K562 (cell line): ENCODE data around the gene USP20. TPM values are rescaled to one million over a fixed set of nuclear protein-coding genes. Genes with fewer than 3 reads are reported as not detected.

Experiments used
- ATAC-seq: fragments of 200-7000 bp; cut with Tn5 transposase; 3 replicates; pipeline ENCODE4 v1.9.1; 2020; ENCODE audit warnings: moderate library complexity
- BruUV-seq: library from RNA; stranded (reverse); fragments of 400-500 nt; replicated peaks from 2 replicates; lab custom pipeline; 2021; lab: Mats Ljungman, UMichigan
- CTCF ChIA-PET: fragments of 300-600 bp; formaldehyde crosslinking; extraction: SDS; loops from one replicate; lab custom pipeline; 2021; ENCODE audit warnings: low intra/inter-chr PET ratio; lab: Yijun Ruan, JAX
- POLR2A ChIA-PET: fragments of 300-600, 350-650 bp; sonication (Branson Sonifier 250); formaldehyde crosslinking; extraction: SDS; loops from one replicate; lab custom pipeline; 2021; ENCODE audit warnings: antibody characterized with exemption, inconsistent platforms; lab: Yijun Ruan, JAX
- DNase-seq, 4 experiments: peaks; one replicate each; pipeline versions ENCODE4 v3.0.0 to v3.0.0-alpha.2; 2011 to 2018; ENCODE audit warnings: low spot score in 3 of 4, mixed read lengths in 3 of 4; ENCODE audit errors: extremely low read depth in 1 of 4
- FAIRE-seq: peaks from 2 replicates; lab custom pipeline; 2011; peaks lifted over from hg19 to GRCh38; lab: Jason Lieb, UNC
- H2AFZ ChIP-seq: 2 replicates; pipeline ENCODE4 v1.6.0; 2011; ENCODE audit warnings: low read depth, low read length, control low read depth, inconsistent platforms
- H3K27ac ChIP-seq: fragments of 200-600 bp; 3 replicates; pipeline ENCODE4 v1.8.0; 2011; ENCODE audit warnings: low read depth, mild to moderate bottlenecking, control low read depth, inconsistent platforms, low read length, moderate library complexity, mixed read lengths; ENCODE audit errors: extremely low read depth
- H3K27me3 ChIP-seq, 2 experiments: fragments of 300-600 bp in 1 of 2; 2 replicates in 1 of 2; 3 replicates in 1 of 2; pipeline versions ENCODE4 v1.6.0 to v1.8.0; 2011; ENCODE audit warnings: inconsistent platforms in 2 of 2, low read length in 2 of 2, mild to moderate bottlenecking in 1 of 2, mixed read lengths in 1 of 2, moderate library complexity in 1 of 2; ENCODE audit not compliant: control insufficient read depth in 2 of 2, insufficient read depth in 2 of 2
- H3K36me3 ChIP-seq: fragments of 300-600 bp; 3 replicates; pipeline ENCODE4 v1.8.0; 2011; ENCODE audit warnings: mild to moderate bottlenecking, low read length, inconsistent platforms; ENCODE audit not compliant: control insufficient read depth, insufficient read depth
- H3K4me1 ChIP-seq, 2 experiments: fragments of 200-600 bp in 1 of 2; replicated peaks in 1 of 2; 2 replicates in 1 of 2; 3 replicates in 1 of 2; pipeline versions ENCODE4 v1.5.1 to v1.8.0; 2011; ENCODE audit warnings: inconsistent platforms in 2 of 2, low read length in 2 of 2, mild to moderate bottlenecking in 1 of 2, mixed read lengths in 1 of 2, moderate library complexity in 1 of 2; ENCODE audit not compliant: control insufficient read depth in 2 of 2, insufficient read depth in 2 of 2
- H3K4me2 ChIP-seq: 2 replicates; pipeline ENCODE4 v1.6.1; 2011; ENCODE audit warnings: low read length, control low read depth, inconsistent platforms, mixed read lengths; ENCODE audit not compliant: insufficient read depth
- H3K4me3 ChIP-seq: fragments of 200-600 bp; sonication (generic), shearing (Covaris generic); 2 replicates; pipeline ENCODE4 v1.5.1; 2016; ENCODE audit warnings: control low read depth, inconsistent platforms
- H3K79me2 ChIP-seq: fragments of 200-600 bp; 3 replicates; pipeline ENCODE4 v1.8.0; 2011; ENCODE audit warnings: low read length, inconsistent platforms; ENCODE audit not compliant: control insufficient read depth, insufficient read depth
- H3K9ac ChIP-seq, 2 experiments: 2 replicates each; pipeline versions ENCODE4 v1.6.0 to v1.6.1; 2011; ENCODE audit warnings: low read depth in 2 of 2, low read length in 2 of 2, control low read depth in 1 of 2, inconsistent platforms in 1 of 2, mild to moderate bottlenecking in 1 of 2, mixed read lengths in 1 of 2; ENCODE audit not compliant: insufficient read depth in 1 of 2
- H3K9me1 ChIP-seq: one replicate; pipeline ENCODE4 v1.6.0; 2011; ENCODE audit warnings: inconsistent platforms, mild to moderate bottlenecking, low read length, moderate library complexity; ENCODE audit not compliant: control insufficient read depth, insufficient read depth
- H3K9me3 ChIP-seq: replicated peaks from 2 replicates; pipeline ENCODE4 v1.5.1; 2011; ENCODE audit warnings: low read depth, low read length, inconsistent platforms; ENCODE audit not compliant: control insufficient read depth, insufficient read depth
- H4K20me1 ChIP-seq: replicated peaks from 2 replicates; pipeline ENCODE4 v1.6.1; 2011; ENCODE audit warnings: low read length, inconsistent platforms, mixed read lengths; ENCODE audit not compliant: control insufficient read depth, insufficient read depth
- KDM1A ChIP-seq, 2 experiments: fragments of 450-650 bp; IDR thresholded peaks; 2 replicates each; pipeline ENCODE4 v1.6.1; 2016; ENCODE audit warnings: mild to moderate bottlenecking in 2 of 2
- MTF1 ChIP-seq: fragments of 250-450 bp; sonication (Bioruptor Pico); IDR thresholded peaks from 2 replicates; pipeline ENCODE4 v1.9.0; 2021; ENCODE audit warnings: moderate library complexity, mild to moderate bottlenecking, inconsistent platforms, borderline replicate concordance
- NCOA6 ChIP-seq: fragments of 450-650 bp; IDR thresholded peaks from 2 replicates; pipeline ENCODE4 v1.6.1; 2017; ENCODE audit warnings: mild to moderate bottlenecking
- PHF21A ChIP-seq: fragments of 450-650 bp; IDR thresholded peaks from 2 replicates; pipeline ENCODE4 v1.6.1; 2017; ENCODE audit warnings: low read depth, borderline replicate concordance
- POLR2AphosphoS2 ChIP-seq: IDR thresholded peaks from 2 replicates; pipeline ENCODE4 v1.6.1; 2012; ENCODE audit warnings: low read length, improper control_type of control experiment
- RBM39 ChIP-seq: fragments of 200-400 bp; formaldehyde crosslinking; optimal IDR thresholded peaks from 2 replicates; pipeline ENCODE3; 2018; ENCODE audit warnings: low read depth, low read length
- SMAD4 ChIP-seq: fragments of 250-450 bp; sonication (Bioruptor Pico); conservative IDR thresholded peaks from 2 replicates; pipeline ENCODE4 v1.8.0; 2021; ENCODE audit warnings: inconsistent platforms, mild to moderate bottlenecking, moderate library complexity
- TEAD1 ChIP-seq, 2 experiments: fragments of 450-650 bp in 1 of 2; sonication (generic) in 1 of 2; formaldehyde crosslinking; IDR thresholded peaks; 2 replicates each; pipeline versions ENCODE4 v1.4.0 to v1.8.0; 2020 to 2022; ENCODE audit warnings: mild to moderate bottlenecking in 2 of 2, missing genetic modification reagents in 1 of 2
- ZBTB17 ChIP-seq: fragments of 450-650 bp; formaldehyde crosslinking; IDR thresholded peaks from 2 replicates; pipeline ENCODE4 v1.4.0; 2020; ENCODE audit warnings: mild to moderate bottlenecking
- ZNF197 ChIP-seq: fragments of 200-800 bp; sonication (Bioruptor generic); IDR thresholded peaks from 2 replicates; pipeline ENCODE4 v1.6.1; 2016; ENCODE audit warnings: low read depth, missing genetic modification characterization, missing compliant biosample characterization
- WGBS: fragments of 100-300 bp; shearing (Covaris generic); methylation state at CpG from one replicate; pipeline ENCODE4 v1.1.6; 2016; ENCODE audit warnings: low coverage, mixed read lengths; ENCODE audit not compliant: insufficient coverage; ENCODE audit errors: missing lambda C conversion rate; 5-methylcytosine and 5-hydroxymethylcytosine counted together
- in situ Hi-C: fragments of 300-500 bp; cut with MboI; formaldehyde crosslinking; loops from 4 replicates; pipeline ENCODE4 v1.15.0; 2018; ENCODE audit warnings: inconsistent platforms, mixed read lengths
- intact Hi-C: fragments of 100-400 bp; cut with micrococcal nuclease; formaldehyde crosslinking; loops from 2 replicates; pipeline ENCODE4 v1.14.2; 2022
- polyA plus RNA-seq, 8 experiments: library from polyadenylated mRNA; depleted of rRNA in 4 of 8; stranded (reverse) in 5 of 8; unstranded in 3 of 8; fragments of >200 nt; fragmentation: Nextera tagmentation in 2 of 8; fragmentation: Illumina TruSeq in 1 of 8; extraction: Ambion mirVana in 2 of 8; extraction: Trizol in 1 of 8; gene quantifications; 2 replicates each; pipeline versions ENCODE4 v1.2.1 to v1.2.3, GENCODE V29; 2011 to 2014; ENCODE audit warnings: inconsistent platforms in 1 of 8, missing spikeins in 1 of 8
- total RNA-seq, 7 experiments: library from RNA; depleted of rRNA in 6 of 7; stranded (reverse); fragments of >200 nt in 6 of 7; fragmentation: Illumina TruSeq in 2 of 7; extraction: Trizol in 2 of 7; gene quantifications; 2 replicates each; pipeline versions ENCODE4 v1.2.1 to v1.2.3, GENCODE V29; 2011 to 2021; ENCODE audit warnings: low replicate concordance in 1 of 7
- TF ChIP-seq, protein P1 (sequence below): sonication (generic); formaldehyde crosslinking; IDR thresholded peaks from 2 replicates; pipeline ENCODE4 v1.8.0; 2023; ENCODE audit warnings: missing genetic modification reagents, mild to moderate bottlenecking, borderline replicate concordance

Gene USP20
- total and polyA plus RNA-seq, 9 of the 15 experiments (the other 6 are each of a cell fraction or from before 2014, with no cell fraction given), result 1.9 to 136 (median 49.1) TPM

DNA sequence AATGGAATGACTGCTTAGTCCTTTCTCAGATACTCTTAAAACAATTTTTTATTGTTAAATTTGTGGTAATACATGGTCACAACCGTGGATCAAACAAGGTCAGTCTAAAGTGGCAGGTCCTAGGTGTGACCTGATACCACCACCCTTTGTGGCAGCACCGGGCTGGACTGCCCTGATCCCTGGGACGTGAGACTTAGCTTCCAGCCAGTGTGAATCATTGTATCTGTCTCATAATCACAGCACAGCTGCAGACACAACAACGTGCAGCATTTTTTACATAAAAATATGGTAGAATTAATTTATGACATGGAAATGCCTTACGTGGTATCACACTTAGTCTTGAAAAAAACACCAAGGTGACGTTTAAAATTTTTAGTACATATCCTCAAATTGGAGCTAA lies 24.5 kb upstream of the USP20 start:
- Histone ChIP-seq H2AFZ (no peak overlapping the region), H3K79me2 (no peaks in the 10 kb centered on the region), H3K36me3 (peaks cover 87% of the 10 kb centered on the region), H3K4me3 (no peak overlapping the region), H3K9me1 (peaks cover 6% of the 10 kb centered on the region), H3K4me1 (peaks cover 4 to 17% of the 10 kb centered on the region in 2 experiments; a peak in 3 of 5 replicates), H4K20me1 (peaks cover 8% of the 10 kb centered on the region), H3K9ac (no peak overlapping the region; a peak in 1 of 4 replicates), H3K27ac (no peak overlapping the region), H3K9me3 (no peaks in the 10 kb centered on the region), H3K27me3 (no peaks in the 10 kb centered on the region), H3K4me2 (no peak overlapping the region)
- in situ Hi-C loops, result no loop called here
- intact Hi-C loops, result no loop called here
- ATAC-seq (no peak), DNase-seq (no peak), FAIRE-seq (no peak)
- ChIA-PET POLR2A (interaction anchor here (0.5 to 5.8 kb wide), 9 partner anchors 12 to 1113 kb away, joined by 3 to 49 read pairs (median 5); partner anchors contain the start of gene TOR1A), CTCF (no interaction called here)
- no TSS peak for BruUV-seq
- TF ChIP-seq RBM39 (no peak), POLR2AphosphoS2 (0 out of 2 replicates have a peak, but pooled peaks have one; percentile 3), MTF1 (no peak), SMAD4 (no peak), TEAD1 (CRISPR knock-in tag; IDR thresholded peaks at IDR 0.05) (no peak), ZBTB17 (CRISPR knock-in tag) (no peak)
- 73% methylated on average over 6 of the region's 6 CpGs for WGBS

DNA sequence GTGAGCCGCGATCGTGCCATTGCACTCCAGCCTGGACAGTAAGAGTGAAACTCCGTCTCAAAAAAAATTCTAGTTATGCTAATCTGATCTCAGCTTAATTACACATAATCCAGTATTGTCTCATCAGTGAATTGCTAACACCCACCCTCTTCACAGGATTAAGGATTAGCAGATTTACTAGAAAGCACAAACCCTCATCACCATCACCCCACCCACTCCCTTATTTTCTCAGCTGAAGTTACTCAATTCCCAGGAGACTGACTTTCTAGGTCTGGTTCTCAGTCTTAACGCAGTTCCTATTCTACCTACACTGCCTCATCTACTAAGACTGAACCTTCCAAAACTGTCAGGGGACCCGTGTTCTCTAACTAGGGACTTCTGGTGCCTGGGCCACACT lies 23.3 kb upstream of the USP20 start:
- Histone ChIP-seq H2AFZ (no peak overlapping the region), H3K4me3 (no peak overlapping the region), H3K27ac (peak overlapping the region; percentile 11; the same call in 1 of the 3 replicates), H4K20me1 (peaks cover 8% of the 10 kb centered on the region), H3K4me1 (peaks cover 4 to 17% of the 10 kb centered on the region in 2 experiments; a peak in 3 of 5 replicates), H3K79me2 (no peaks in the 10 kb centered on the region), H3K4me2 (no peak overlapping the region), H3K9ac (peak overlapping the region in 1 of 2 experiments; percentile 78; a peak in 1 of 4 replicates), H3K9me1 (peaks cover 6% of the 10 kb centered on the region), H3K27me3 (no peaks in the 10 kb centered on the region), H3K9me3 (no peaks in the 10 kb centered on the region), H3K36me3 (peaks cover 89% of the 10 kb centered on the region)
- DNase-seq (no peak), ATAC-seq (no peak; the same call in 2 of the 3 replicates), FAIRE-seq (no peak)
- WGBS, result 79% methylated on average over 6 of the region's 6 CpGs
- no TSS peak for BruUV-seq
- in situ Hi-C loops, result no loop called here
- intact Hi-C loops, result no loop called here
- CTCF ChIA-PET, result no interaction called here
- POLR2A ChIA-PET, result interaction anchor here (0.6 to 5.8 kb wide), 9 partner anchors 8 to 591 kb away, joined by 3 to 49 read pairs (median 4); partner anchors contain the start of genes C9orf78 and TOR1A
- TF ChIP-seq PHF21A (no peak), NCOA6 (no peak), ZNF197 (CRISPR knock-in tag) (no peak), KDM1A (IDR thresholded peaks at IDR 0.05) (no peak)
- TF ChIP-seq, protein P1, sequence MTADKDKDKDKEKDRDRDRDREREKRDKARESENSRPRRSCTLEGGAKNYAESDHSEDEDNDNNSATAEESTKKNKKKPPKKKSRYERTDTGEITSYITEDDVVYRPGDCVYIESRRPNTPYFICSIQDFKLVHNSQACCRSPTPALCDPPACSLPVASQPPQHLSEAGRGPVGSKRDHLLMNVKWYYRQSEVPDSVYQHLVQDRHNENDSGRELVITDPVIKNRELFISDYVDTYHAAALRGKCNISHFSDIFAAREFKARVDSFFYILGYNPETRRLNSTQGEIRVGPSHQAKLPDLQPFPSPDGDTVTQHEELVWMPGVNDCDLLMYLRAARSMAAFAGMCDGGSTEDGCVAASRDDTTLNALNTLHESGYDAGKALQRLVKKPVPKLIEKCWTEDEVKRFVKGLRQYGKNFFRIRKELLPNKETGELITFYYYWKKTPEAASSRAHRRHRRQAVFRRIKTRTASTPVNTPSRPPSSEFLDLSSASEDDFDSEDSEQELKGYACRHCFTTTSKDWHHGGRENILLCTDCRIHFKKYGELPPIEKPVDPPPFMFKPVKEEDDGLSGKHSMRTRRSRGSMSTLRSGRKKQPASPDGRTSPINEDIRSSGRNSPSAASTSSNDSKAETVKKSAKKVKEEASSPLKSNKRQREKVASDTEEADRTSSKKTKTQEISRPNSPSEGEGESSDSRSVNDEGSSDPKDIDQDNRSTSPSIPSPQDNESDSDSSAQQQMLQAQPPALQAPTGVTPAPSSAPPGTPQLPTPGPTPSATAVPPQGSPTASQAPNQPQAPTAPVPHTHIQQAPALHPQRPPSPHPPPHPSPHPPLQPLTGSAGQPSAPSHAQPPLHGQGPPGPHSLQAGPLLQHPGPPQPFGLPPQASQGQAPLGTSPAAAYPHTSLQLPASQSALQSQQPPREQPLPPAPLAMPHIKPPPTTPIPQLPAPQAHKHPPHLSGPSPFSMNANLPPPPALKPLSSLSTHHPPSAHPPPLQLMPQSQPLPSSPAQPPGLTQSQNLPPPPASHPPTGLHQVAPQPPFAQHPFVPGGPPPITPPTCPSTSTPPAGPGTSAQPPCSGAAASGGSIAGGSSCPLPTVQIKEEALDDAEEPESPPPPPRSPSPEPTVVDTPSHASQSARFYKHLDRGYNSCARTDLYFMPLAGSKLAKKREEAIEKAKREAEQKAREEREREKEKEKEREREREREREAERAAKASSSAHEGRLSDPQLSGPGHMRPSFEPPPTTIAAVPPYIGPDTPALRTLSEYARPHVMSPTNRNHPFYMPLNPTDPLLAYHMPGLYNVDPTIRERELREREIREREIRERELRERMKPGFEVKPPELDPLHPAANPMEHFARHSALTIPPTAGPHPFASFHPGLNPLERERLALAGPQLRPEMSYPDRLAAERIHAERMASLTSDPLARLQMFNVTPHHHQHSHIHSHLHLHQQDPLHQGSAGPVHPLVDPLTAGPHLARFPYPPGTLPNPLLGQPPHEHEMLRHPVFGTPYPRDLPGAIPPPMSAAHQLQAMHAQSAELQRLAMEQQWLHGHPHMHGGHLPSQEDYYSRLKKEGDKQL, result no peak
